Dermis blood vessel endothelial cell (primary cell): ENCODE measurements around the gene MRGPRE. TPM values are rescaled to one million over a fixed set of nuclear protein-coding genes. Genes with fewer than 3 reads are reported as not detected.

Experiments used
- DNase-seq: peaks from one replicate; pipeline ENCODE4 v3.0.0; 2010
- total RNA-seq: library from RNA; depleted of rRNA; stranded (reverse); fragments of >200 nt; gene quantifications from 2 replicates; pipeline ENCODE4 v1.2.3, GENCODE V29; 2014

MRGPRE gene
- total RNA-seq, 1 donor from 2014 or later = not detected

- DNase-seq = no peak
Measured at GRCh38 chr11:3225826-3226750, 6.1 kb downstream of the MRGPRE start.

GRCh38 chr11:3225159-3225758 is 7.0 kb downstream of the MRGPRE start:
- DNase-seq = no peak

- no peak for DNase-seq
Measured at GRCh38 chr11:3224401-3225057, 7.7 kb downstream of the MRGPRE start.

DNA sequence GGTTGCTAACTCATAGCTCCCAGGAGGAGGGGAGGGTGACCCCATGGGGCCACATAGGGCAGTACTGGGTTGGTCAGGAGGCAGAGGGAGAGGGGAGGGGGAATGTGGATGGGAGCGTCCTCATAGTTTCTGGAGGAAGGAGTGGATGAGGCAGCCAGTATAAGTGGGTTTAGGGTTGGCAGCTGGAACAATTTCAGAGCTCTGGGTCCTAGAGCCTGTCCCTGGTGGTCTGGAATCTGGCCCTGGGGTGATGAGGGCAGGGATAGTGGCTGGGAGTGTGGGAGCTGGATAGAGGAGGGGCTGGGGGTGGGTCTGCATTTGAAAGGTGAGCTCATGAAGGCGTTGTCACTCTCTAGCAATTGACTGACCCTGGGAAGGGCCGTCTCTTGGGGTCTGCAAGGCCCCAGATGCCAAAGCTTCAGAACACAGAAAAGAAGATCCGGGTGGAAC is 8.3 kb downstream of the MRGPRE start:
- no peak for DNase-seq

GRCh38 chr11:3222941-3223915 is 9.0 kb downstream of the MRGPRE start:
- DNase-seq = no peak

DNA sequence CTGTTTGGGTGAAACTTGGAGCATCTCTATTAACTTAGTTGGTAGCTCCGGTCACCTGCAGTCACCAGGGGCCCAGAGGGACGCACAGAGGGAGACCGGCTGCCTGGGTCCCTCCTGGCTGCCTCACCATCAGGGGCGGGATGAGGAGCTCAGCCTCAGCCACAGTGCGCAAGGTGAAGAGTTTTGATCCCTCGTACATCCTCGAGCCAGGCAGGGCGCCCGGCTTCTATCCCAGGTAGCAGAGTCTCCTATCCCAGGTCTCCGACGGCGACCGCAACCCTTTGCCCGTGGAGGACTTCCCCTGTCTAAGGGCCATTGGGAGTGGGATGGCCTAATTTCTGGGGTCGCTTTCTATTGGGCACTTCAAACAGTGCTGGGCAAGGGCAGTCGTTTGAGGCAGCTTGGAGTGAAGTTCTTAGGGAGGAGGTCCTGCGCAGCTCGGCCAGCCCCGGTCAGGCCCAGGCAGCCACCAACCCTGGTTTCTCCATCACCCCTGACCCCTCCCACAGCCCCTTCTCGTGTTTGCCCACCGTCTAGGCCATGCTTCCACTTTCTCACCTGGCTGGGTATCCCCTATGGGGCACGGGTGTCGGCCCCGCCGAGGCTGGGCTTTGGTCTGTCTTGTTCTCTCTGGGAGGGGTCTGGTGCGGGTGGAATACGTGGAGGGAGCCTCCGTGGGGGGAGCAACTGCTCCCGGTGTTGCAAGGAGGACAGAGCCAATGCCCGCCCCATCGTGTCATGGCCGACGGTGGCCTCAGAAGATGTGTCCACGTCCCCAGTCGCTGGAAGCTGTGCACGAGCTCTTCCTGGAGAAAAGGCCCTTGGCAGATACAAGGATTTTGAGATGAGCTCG is 10.0 kb downstream of the MRGPRE start:
- no peak for DNase-seq

DNA sequence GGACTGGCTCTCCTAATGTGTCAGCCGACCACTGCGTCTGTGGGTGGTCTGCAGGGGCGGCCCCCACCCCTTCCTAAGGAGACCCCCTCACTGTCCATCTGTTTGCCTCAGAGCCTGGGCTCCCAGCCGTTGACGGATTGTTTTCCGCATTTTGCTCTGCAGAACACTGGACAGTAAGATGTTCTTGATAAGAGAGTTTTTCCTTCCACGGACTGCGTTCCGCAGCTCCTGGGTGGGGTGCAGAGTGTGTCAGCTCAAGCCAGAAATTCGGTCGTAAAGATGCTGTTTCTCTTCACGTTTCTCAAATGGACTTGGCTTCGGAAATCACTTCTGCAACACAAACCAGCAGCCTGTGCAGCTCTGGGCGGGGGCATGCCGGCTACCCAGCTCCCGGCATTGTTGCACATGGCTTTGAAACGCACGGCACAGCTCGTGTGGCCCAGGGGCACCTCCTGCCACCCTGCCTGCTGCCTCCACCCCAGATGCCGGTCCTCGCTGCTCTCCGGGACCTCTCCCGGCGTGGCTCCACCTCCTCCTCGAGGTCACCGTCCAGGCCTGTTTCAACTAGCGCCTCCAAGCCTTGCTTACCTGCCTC is 10.7 kb downstream of the MRGPRE start:
- no peak for DNase-seq

GRCh38 chr11:3220521-3221407 is 11.5 kb downstream of the MRGPRE start:
- DNase-seq = no peak

- DNase-seq = no peak
Measured at GRCh38 chr11:3220101-3220500, 12.1 kb downstream of the MRGPRE start.

DNA sequence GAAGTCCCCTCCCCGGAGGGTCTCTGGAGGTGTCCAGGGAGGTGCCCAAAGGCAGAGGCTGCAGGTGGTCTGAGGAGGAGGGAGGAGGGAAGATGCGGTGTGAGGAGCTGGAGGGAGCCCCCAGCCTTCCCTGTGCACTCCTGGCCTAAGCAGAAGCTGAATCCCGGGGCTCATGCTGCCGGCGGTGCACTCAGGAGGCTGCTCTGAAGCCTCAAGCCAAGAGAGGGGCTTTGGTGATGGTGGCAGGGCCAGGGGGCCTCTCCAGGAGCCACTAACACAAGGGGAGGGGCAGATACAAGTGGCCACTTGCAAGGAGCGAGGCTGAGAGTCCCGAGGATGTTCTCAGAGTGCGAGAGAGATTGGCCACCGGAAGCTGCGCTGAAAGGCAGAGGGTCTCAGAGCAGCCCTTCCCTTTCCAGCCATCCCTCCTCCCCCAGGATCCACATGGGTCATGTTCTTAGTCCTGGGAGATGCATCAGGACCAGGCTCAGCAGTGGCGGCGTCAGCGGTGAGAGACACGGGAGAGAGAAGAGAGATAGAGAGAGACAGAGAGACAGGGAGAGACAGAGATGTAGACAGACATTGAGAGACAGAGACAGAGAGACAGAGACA is 12.8 kb downstream of the MRGPRE start:
- DNase-seq = no peak

DNA sequence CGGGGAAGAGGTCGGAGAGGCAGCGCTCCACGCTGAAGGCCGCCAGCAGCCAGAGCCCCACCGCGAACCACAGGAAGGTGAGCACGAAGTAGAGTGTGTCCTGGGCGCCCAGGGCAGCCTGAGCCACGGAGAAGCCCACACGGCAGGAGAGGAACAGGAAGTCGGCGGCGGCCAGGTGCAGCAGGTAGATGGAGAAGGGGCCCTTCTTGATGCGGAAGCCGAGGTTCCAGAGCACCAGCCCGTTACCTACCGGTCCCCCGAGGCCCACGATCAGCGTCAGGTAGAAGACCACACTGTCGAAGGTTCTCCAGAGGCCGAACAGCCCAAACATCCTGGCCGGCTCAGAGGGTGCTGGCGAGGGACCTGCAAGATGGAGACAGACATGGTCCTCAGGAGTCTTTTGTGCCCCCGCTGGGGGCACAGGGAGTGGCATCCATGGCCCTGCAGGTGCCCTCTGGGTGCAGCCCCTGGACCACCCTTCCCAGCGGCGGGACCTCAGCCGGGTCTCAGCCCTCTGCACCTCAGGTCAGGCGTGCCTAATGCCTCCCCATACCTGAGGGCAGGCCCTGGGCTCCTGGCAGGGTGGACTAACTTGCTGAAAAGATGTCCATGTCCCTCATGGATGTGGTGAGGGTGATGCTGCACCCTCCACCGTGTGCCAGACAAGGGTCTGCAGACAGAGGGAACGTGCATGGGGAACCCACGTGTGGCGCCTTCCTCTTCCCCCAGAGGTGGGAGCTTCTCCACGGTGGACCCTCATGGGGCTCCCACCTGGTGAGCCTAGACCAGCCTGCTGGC is 13.5 kb downstream of the MRGPRE start, which contains the start of gene MRGPRG:
Gene MRGPRG, minus strand, starts transcription at position 331 of the 798 bp plus-strand sequence. Its CDS starts 0 bp downstream, at position 331.
- no peak for DNase-seq

DNA sequence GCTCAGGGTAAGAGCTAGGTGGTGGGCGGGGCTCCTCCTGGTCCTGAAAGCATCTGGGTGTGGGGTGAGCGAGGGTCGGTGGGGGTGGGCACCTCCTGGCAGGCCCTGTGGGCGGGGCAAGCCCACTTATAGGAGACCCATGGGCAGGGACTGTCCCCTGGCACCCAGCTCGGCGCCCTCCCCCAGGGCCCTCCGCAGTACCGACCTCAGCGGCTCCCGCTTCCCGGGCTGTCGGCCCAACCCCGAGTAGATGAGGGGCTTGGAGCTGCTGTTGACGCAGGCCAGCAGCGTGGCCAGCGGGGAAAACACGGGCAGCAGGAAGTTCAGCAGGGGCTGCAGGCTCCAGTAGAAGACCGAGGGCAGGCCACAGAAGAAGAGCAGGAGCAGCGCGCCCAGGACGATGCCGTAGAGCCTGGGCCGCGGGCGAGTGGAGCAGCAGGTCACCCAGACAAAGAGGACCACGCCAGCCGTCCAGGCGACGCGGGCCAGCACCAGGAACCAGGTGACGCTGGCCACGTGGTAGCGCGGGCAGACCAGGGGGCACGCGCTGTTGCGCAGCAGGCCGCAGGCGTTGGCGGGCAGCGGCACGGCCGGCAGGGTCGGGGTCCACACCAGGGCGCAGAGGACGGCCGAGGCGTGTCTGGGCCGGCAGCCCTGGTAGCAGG is 14.3 kb downstream of the MRGPRE start:
- DNase-seq = no peak

- no peak for DNase-seq
Measured at GRCh38 chr11:3216027-3216525, 16.1 kb downstream of the MRGPRE start.

GRCh38 chr11:3215346-3216026 is 16.7 kb downstream of the MRGPRE start:
- DNase-seq = no peak

DNA sequence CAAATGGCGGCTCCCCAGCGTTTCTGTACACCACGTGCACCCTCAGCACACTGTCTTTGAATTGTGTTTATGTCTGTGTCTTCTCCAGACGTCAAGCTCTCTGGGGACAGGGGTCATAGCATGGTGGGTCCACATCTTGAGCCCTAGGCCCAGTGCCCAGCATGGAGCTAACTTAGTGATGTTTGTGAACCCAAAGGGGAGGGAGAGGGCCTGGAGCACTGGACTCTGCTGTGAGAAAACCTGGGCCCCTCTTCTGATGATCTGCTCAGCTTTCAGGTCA is 17.9 kb downstream of the MRGPRE start:
- DNase-seq = no peak

DNA sequence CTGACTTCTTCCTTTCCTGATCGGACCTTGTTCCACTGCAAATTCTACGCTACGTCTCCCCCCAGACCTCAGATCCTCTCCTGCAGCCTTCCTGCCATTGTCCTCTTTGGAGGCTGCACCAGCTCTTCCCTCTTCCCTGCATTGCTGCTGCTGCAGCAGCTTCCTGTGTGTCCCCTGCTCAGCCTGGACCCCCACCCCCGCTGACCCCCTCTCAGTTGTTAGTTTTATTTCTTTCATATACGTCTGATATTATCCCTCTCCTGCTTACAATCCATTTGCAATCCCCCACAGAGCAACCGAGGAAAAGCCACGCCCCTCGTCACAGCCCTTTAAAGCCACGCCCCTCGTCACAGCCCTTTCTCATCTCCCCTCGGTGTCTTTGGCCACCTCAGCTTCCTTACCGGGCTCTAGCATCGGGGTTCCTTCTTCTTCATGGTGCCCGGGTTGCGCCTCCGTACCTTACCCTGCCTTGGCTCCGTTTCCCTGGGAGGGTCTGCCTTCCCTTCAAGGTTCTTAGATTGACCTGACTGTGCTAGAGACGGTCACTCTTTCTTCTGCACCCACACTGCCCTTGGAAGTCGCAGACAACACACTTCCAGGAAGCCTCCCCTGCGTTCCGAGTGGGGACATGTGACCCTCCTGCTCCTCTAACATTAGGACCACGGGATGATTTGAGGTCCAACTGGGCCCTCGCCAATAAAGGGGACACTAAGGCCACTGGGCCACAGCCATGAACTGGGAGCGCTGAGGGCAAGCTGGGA is 18.4 kb downstream of the MRGPRE start:
- no peak for DNase-seq
